ENCODE measurements around the gene BICD1.

- no peak for TF ChIP-seq CTCF (conservative IDR thresholded peaks at IDR 0.05; ENCODE audit: low read depth, low read length)
- no peak for TF ChIP-seq EZH2phosphoT487 (IDR thresholded peaks at IDR 0.05; ENCODE audit: borderline replicate concordance, low read length)
- TF ChIP-seq EZH2 (IDR thresholded peaks at IDR 0.05; ENCODE audit: low read length, unreplicated experiment): no peak
Observed at GRCh38 chr12:32191445-32191844, 84.8 kb downstream of the BICD1 start.
